Gastrocnemius medialis (tissue), 4 donors: ENCODE data around the gene ATF3. TPM values are rescaled to one million over a fixed set of nuclear protein-coding genes. Genes with fewer than 3 reads are reported as not detected.

Experiments used
- ATAC-seq, 2 donors: fragments of 150-250 bp; one replicate each; pipeline ENCODE4 v1.9.1; 2016
- DNase-seq, 2 donors: peaks; one replicate each; pipeline ENCODE4 v3.0.0-alpha.2; 2019
- H3K27ac ChIP-seq, 4 donors: fragments of 200-600 bp; sonication (generic); 1 replicate in 1 of 4; 2 replicates in 3 of 4; pipeline ENCODE4 v1.5.1; 2016 to 2018; ENCODE audit warnings: mild to moderate bottlenecking in 2 of 4, moderate library complexity in 1 of 4
- H3K27me3 ChIP-seq, 3 donors: fragments of 200-600 bp; sonication (generic) in 2 of 3; 1 replicate in 1 of 3; 2 replicates in 2 of 3; pipeline versions ENCODE4 v1.5.1 to v1.6.0; 2016 to 2019; ENCODE audit warnings: mild to moderate bottlenecking in 1 of 3, moderate library complexity in 1 of 3
- H3K36me3 ChIP-seq, 2 donors: fragments of 200-600 bp; sonication (generic) in 1 of 2; one replicate each; pipeline ENCODE4 v1.5.1; 2017 to 2018
- H3K4me1 ChIP-seq, 2 donors: fragments of 200-600 bp; sonication (generic) in 1 of 2; one replicate each; pipeline ENCODE4 v1.5.1; 2016 to 2017; ENCODE audit warnings: mild to moderate bottlenecking in 2 of 2
- H3K4me3 ChIP-seq, 4 donors: fragments of 200-600 bp; sonication (generic) in 3 of 4; 1 replicate in 1 of 4; 2 replicates in 3 of 4; pipeline ENCODE4 v1.5.1; 2016 to 2019; ENCODE audit warnings: mild to moderate bottlenecking in 2 of 4
- H3K9me3 ChIP-seq, 3 donors: fragments of 200-600 bp; sonication (generic) in 2 of 3; 1 replicate in 1 of 3; 2 replicates in 2 of 3; pipeline ENCODE4 v1.5.1; 2016 to 2019
- POLR2A ChIP-seq, 2 donors: fragments of 450-650 bp; IDR thresholded peaks; one replicate each; pipeline ENCODE4 v1.6.1; 2017; ENCODE audit warnings: antibody characterized with exemption in 2 of 2, mild to moderate bottlenecking in 2 of 2, moderate library complexity in 2 of 2
- in situ Hi-C, 4 donors: fragments of 200-750 bp; cut with MboI; loops; one replicate each; pipeline versions ENCODE4 v1.15.0 to v1.8.0; 2017; ENCODE audit warnings: low sequenced_read_pairs in 4 of 4
- intact Hi-C: fragments of 100-400 bp; cut with DNase I; formaldehyde crosslinking; loops from one replicate; pipeline ENCODE4 v1.15.1; 2023; ENCODE audit warnings: low total_unique reads
- total RNA-seq, 4 donors: library from RNA; depleted of rRNA; stranded (reverse); fragments of >200 nt; gene quantifications; one replicate each; pipeline versions ENCODE4 v1.1.0 to v1.2.3, GENCODE V29; 2016
- TF ChIP-seq, protein P1 (sequence below), 5 experiments: fragments of 450-650 bp in 3 of 5; fragments of 200-600 bp in 2 of 5; sonication (generic) in 2 of 5; IDR thresholded peaks in 4 of 5; conservative IDR thresholded peaks in 1 of 5; 1 replicate in 4 of 5; 2 replicates in 1 of 5; pipeline ENCODE4 v1.5.1; 2016 to 2019; ENCODE audit warnings: antibody characterized with exemption in 5 of 5, mild to moderate bottlenecking in 3 of 5, moderate library complexity in 3 of 5

The ATF3 gene
- total RNA-seq, 4 donors from 2014 or later = 1.9 to 7.4 (median 7.2) TPM

DNA sequence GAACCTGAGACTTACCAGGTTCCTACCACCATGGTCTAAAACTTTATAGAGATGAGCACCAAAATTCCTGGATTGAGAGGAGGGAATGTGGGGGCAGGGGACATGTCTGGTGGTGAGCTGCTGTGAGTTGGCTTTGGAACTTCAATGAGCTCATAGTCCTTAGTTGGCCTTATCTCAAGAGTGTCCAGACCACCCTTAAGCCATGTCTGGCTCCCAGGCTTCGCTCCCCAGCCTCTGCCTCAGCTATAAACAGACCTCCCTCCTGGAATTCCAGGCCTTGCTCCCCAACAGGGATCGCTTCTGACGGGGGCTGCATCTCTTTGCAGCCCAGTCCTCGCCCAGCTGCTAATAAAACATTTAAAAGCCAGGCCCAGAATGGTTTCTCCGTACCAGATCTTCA is 19.5 kb downstream of the ATF3 start:
- no peak overlapping the region for H3K27ac ChIP-seq
- no peak for TF ChIP-seq POLR2A (IDR thresholded peaks at IDR 0.05)
- TF ChIP-seq, protein P1, sequence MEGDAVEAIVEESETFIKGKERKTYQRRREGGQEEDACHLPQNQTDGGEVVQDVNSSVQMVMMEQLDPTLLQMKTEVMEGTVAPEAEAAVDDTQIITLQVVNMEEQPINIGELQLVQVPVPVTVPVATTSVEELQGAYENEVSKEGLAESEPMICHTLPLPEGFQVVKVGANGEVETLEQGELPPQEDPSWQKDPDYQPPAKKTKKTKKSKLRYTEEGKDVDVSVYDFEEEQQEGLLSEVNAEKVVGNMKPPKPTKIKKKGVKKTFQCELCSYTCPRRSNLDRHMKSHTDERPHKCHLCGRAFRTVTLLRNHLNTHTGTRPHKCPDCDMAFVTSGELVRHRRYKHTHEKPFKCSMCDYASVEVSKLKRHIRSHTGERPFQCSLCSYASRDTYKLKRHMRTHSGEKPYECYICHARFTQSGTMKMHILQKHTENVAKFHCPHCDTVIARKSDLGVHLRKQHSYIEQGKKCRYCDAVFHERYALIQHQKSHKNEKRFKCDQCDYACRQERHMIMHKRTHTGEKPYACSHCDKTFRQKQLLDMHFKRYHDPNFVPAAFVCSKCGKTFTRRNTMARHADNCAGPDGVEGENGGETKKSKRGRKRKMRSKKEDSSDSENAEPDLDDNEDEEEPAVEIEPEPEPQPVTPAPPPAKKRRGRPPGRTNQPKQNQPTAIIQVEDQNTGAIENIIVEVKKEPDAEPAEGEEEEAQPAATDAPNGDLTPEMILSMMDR (IDR thresholded peaks at IDR 0.05 in 4 of 5, conservative IDR thresholded peaks at IDR 0.05 in 1 of 5) = no peak
- H3K4me3 ChIP-seq = no peak overlapping the region
- no peaks in the 10 kb centered on the region for H3K36me3 ChIP-seq
- H3K27me3 ChIP-seq = peaks cover 0 to 7% (median 0%) of the 10 kb centered on the region in 3 donors
- in situ Hi-C loops = loop anchor here in 1 of 4 donors (5.0 kb wide), 1 partner anchor 151 kb away; no protein-coding TSS in a partner anchor
- no peak for ATAC-seq
- DNase-seq = no peak
- H3K4me1 ChIP-seq = no peaks in the 10 kb centered on the region
- no peaks in the 10 kb centered on the region for H3K9me3 ChIP-seq
- intact Hi-C loops = no loop called here

DNA sequence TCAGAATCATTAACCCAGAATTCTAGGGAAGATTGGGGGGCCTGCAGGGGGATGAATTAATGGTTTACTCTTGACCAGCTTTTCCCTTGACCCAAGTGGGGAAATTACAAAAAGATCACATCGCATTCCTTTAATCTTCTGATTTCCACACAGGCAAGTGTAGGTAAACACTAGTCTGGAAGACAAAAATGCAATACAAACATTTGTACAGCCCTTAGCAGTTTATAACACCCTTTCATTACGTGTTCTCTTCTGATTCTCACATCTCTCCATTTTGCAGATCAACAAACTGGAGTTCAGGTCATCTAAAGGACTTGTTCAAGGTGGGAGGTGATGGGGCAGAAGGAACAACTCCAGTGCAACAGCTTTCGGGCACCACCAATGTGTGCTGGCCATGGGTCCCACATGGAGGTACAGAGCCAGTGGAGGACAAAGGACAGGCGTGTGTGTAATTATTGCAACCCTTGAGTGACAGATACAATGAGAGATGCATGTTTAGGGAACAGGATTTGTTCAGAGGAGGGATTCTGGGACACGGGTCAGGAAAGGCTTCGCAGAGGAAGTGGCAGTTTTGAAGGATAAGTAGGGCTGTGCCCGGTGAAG is 20.4 kb downstream of the ATF3 start:
- intact Hi-C loops = no loop called here
- Histone ChIP-seq H3K4me3 (no peak overlapping the region), H3K27me3 (peaks cover 0 to 7% (median 0%) of the 10 kb centered on the region in 3 donors), H3K9me3 (no peaks in the 10 kb centered on the region), H3K27ac (no peak overlapping the region), H3K4me1 (no peaks in the 10 kb centered on the region), H3K36me3 (no peaks in the 10 kb centered on the region)
- DNase-seq = no peak
- TF ChIP-seq, protein P1 (IDR thresholded peaks at IDR 0.05 in 4 of 5, conservative IDR thresholded peaks at IDR 0.05 in 1 of 5) = no peak
- no peak for TF ChIP-seq POLR2A (IDR thresholded peaks at IDR 0.05)
- in situ Hi-C loops = loop anchor here in 1 of 4 donors (5.0 kb wide), 1 partner anchor 152 kb away; no protein-coding TSS in a partner anchor
- no peak for ATAC-seq

DNA sequence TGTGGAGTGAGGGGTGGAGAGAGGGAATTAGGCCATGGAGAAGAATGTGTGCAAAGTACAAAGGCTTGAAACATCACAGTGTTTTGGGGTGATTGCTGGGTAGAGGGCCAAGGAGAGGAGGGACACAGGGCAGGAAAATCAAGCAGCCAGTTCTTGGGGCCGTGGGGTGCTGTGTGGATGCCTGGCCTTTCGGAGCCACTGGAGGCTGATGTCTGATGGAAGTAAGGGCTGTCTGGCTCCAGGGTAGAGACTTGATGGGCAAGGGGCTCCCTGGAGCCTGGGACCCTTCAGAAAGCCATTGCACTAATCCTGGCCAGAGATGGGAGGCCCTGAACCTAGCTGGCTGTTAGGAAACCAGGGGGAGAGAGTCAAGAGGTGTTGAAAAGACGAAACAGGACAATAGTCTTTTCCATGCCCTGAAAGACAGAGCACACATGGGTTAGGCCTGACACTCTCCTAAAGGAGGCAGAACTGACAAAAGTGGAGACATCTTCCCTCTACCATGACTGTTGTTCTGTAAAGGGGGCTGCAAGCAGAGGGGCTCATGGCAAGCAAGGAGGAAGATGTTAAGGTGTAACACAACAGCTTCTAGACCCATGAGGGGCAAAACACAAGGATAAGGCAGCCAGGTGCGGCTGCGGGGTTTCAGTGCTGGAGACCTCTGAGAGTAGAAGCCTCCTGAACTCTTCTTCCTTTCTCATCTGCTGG is 21.0 kb downstream of the ATF3 start:
- H3K4me1 ChIP-seq = no peaks in the 10 kb centered on the region
- no peak overlapping the region for H3K4me3 ChIP-seq
- no peak for DNase-seq
- H3K27me3 ChIP-seq = peaks cover 0 to 7% (median 0%) of the 10 kb centered on the region in 3 donors
- intact Hi-C loops = loop anchor here (1.0 kb wide), 1 partner anchor 152 kb away; no protein-coding TSS in a partner anchor
- H3K36me3 ChIP-seq = no peaks in the 10 kb centered on the region
- ATAC-seq = no peak
- TF ChIP-seq, protein P1 (IDR thresholded peaks at IDR 0.05 in 4 of 5, conservative IDR thresholded peaks at IDR 0.05 in 1 of 5) = no peak
- TF ChIP-seq POLR2A (IDR thresholded peaks at IDR 0.05) = no peak
- no peak overlapping the region for H3K27ac ChIP-seq
- in situ Hi-C loops = loop anchor here in 2 of 4 donors (5.0 kb wide), 2 partner anchors 147 to 152 kb away; no protein-coding TSS in a partner anchor
- H3K9me3 ChIP-seq = no peaks in the 10 kb centered on the region

DNA sequence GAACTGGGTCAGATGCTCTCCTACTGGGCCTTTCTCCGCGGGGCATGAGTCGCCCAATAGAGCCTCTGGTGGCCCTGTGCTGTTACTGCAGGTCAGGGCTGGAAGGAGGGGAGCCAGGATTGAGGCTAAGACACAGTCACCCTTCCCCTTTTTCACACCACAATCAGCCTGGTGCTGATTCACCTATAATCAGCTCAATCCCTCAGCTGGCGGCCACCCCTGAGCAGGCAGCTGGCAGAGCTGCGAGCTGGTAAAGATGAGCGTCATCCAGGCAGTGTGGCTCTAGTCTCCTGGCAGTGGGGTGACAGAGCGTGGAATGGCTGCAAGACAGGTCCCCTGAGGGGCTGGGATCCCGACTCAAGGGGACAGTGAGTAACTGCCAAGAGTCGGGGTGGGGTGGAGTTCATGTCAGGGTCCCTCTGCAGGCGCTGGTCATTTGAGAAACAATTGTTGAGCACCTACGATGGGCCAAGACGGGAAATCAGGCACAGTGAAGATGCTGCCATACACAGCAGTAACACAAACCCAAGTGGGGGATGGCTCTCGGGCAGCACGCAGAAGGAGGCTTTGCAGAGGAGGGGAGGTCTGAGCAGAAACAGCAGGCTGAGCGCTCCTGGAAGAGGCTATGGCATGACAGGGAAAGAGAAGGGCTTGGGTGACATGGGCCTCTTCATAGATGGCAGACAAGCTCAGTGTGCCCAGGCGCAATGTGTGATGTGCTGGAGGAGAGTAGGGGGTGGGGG is 21.8 kb downstream of the ATF3 start:
- Histone ChIP-seq H3K4me3 (no peak overlapping the region), H3K36me3 (no peaks in the 10 kb centered on the region), H3K27me3 (peaks cover 0 to 5% (median 4%) of the 10 kb centered on the region in 3 donors), H3K9me3 (no peaks in the 10 kb centered on the region), H3K27ac (no peak overlapping the region), H3K4me1 (peaks cover 0 to 2% of the 10 kb centered on the region in 2 donors)
- TF ChIP-seq, protein P1 (IDR thresholded peaks at IDR 0.05 in 4 of 5, conservative IDR thresholded peaks at IDR 0.05 in 1 of 5) = peak; percentile 72 to 85 (median 77)
- TF ChIP-seq POLR2A (IDR thresholded peaks at IDR 0.05) = no peak
- peak; percentile 68 to 94 for ATAC-seq
- intact Hi-C loops (loop anchor here (1.0 kb wide), 1 partner anchor 153 kb away; no protein-coding TSS in a partner anchor), in situ Hi-C loops (loop anchor here in 1 of 4 donors (5.0 kb wide), 1 partner anchor 148 kb away; no protein-coding TSS in a partner anchor)
- DNase-seq = peak; percentile 30 to 47
